Fibroblast of mammary gland (primary cell): ENCODE measurements around the gene MAT2B.

Experiments used
- DNase-seq: peaks from one replicate; pipeline ENCODE4 v3.0.0-alpha.2; 2010; ENCODE audit warnings: low read depth
- H3K4me3 ChIP-seq: 2 replicates; pipeline ENCODE4 v1.5.1; 2011; ENCODE audit warnings: low read depth, mild to moderate bottlenecking, low read length, moderate library complexity; ENCODE audit not compliant: control insufficient read depth
- TF ChIP-seq, protein P1 (sequence below): conservative IDR thresholded peaks from 2 replicates; pipeline ENCODE4 v1.5.1; 2011; ENCODE audit warnings: low read depth, low read length, inconsistent platforms; ENCODE audit not compliant: control insufficient read depth, insufficient read depth

The MAT2B gene

DNA sequence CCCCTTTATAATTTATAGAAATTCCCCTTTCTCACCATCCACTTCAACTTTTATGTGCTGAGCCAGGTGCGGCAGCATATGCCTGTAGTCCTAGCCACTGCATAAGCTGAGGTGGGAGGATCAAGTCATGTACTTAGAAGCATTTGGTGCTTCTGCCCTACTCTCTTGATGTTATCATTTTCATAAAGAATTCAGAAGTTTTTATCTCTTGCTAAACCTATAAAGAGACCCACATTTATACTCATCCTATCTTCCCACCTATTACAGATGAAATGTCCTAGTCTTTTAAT, 26.5 kb upstream of the MAT2B start:
- DNase-seq = no peak
- H3K4me3 ChIP-seq = no peak overlapping the region
- TF ChIP-seq, protein P1, sequence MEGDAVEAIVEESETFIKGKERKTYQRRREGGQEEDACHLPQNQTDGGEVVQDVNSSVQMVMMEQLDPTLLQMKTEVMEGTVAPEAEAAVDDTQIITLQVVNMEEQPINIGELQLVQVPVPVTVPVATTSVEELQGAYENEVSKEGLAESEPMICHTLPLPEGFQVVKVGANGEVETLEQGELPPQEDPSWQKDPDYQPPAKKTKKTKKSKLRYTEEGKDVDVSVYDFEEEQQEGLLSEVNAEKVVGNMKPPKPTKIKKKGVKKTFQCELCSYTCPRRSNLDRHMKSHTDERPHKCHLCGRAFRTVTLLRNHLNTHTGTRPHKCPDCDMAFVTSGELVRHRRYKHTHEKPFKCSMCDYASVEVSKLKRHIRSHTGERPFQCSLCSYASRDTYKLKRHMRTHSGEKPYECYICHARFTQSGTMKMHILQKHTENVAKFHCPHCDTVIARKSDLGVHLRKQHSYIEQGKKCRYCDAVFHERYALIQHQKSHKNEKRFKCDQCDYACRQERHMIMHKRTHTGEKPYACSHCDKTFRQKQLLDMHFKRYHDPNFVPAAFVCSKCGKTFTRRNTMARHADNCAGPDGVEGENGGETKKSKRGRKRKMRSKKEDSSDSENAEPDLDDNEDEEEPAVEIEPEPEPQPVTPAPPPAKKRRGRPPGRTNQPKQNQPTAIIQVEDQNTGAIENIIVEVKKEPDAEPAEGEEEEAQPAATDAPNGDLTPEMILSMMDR = no peak

DNA sequence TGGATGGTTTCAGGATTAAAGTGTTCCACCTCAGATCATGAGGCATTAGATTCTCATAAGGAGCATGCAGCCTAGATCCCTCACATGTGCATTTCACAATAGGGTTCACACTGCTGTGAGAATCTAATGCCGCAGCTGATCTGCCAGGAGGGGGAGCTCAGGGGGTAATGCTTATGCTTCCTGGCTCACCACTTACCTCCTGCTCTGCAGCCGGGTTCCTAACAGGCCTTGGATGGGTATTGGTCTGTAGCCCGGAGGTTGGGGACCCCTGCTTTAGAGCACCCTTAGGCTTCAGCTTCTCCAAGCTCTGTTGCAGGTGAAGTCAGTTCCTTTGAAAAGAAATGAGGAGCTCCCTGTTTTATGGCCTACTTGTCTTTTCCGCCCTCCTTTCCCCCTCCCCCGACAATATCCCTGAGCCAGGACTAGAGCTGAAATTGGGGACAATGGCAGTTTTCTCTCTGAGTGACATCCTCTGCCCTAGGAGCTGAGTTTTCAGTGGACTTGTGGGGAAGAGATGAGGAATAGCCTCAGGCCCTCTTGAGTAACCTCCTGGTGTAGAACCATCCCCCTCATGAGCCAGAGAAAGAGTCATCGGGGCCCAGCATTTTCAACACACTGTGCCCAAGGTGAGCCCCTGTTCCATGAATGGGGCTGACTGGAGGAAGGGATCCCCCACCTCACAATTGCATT, 16.2 kb upstream of the MAT2B start:
- no peak overlapping the region for H3K4me3 ChIP-seq
- TF ChIP-seq, protein P1 = peak; percentile 25
- DNase-seq = peak; percentile 40

DNA sequence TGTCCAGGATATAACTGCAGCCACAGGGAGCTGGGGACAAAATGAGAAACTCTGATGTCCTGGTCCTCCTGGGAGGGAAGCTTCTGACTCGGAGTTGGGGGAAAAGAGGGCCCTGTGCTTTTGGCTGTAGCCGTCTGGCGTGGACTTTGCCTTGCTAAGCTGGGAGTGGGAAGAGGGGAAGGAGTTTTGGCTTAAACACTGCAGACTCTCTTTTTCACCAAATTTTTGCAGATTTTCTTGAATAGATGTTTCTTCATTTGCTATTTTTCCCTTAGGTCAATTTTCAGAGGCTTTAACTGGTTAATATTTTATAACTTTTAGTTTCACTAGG, 15.7 kb upstream of the MAT2B start:
- TF ChIP-seq, protein P1 = no peak
- DNase-seq = no peak
- H3K4me3 ChIP-seq = no peak overlapping the region

DNA sequence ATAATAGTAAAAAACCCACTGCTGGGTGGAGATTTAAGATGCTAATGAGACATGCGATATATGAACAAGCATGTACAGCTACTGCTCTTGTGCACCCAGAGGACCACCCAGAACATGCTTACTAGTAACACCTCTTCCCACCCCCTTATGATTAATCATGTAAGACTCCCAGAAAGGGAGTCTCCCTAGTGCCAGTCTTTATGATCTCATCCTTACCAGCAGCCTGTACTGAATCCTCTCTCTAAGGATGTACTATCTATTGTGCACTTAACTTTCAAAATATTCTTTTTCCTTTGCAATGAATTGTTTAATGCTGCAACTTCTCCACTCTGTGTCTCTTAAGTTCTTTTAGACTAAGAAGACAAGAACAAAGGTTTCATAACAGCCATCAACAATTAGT, 9.1 kb upstream of the MAT2B start:
- TF ChIP-seq, protein P1 = no peak
- H3K4me3 ChIP-seq = no peak overlapping the region
- DNase-seq = peak; percentile 45

DNA sequence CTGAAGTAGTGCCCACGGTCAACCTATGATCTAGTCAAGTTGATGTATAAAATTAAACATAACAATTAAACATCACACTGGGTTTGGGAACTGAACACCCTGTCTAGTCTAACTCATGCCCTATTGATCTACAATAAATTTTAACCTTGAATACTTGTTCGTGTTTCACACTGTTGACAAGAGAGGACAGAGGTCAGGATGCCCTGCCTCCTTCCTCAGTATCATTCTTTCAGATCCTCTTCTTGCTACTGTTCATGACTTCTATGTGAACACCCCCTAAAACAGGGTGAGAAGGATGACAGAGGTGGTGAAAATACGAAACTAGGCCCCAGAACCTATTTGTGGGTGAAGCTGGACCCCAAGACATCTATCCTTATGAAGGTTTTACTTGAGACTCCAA, 8.1 kb upstream of the MAT2B start:
- no peak for DNase-seq
- no peak overlapping the region for H3K4me3 ChIP-seq
- TF ChIP-seq, protein P1 = no peak

DNA sequence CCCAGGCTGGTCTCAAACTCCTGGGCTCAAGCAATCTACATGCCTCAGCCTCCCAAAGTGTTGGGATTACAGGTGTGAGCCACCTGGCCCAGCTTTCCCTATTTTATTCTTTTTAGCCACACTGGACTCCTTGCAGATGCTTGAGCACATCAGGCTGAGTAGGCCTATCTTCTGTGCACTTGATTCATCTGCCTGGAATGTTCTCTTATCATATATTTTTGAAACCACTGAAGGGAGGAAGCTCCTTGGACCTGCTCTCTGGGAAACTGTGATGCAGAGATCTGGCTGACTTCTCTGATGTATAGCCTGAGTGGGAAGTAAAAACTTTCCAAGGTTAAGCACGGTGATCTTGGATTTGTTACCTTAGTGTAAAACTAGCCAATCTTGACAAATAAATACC, 6.5 kb upstream of the MAT2B start:
- DNase-seq = peak; percentile 30
- TF ChIP-seq, protein P1 = no peak
- H3K4me3 ChIP-seq = no peak overlapping the region

DNA sequence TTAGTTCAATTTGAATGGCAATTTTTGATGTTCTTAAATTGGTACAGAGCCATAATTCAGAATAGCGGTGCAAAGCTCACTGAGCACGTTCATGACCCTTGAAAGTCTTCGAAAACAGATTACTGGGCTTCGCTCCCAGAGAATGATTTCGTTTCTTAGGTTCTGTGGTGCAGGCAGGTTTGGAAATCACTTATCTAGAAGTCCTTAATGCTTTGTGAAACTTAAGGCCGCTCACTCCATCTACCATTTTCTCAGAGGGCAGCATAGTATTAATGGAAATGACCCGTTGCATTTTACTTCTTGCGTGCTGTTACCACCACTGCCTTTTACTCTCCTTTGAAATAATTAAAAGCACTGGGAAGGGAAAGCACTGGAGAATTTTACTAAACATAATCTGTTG, 2.9 kb upstream of the MAT2B start:
- DNase-seq = no peak
- peak overlapping the region; percentile 81 for H3K4me3 ChIP-seq
- TF ChIP-seq, protein P1 = no peak
